ENCODE results near the gene RHOF. TPM values are rescaled to one million over a fixed set of nuclear protein-coding genes. Genes with fewer than 3 reads are reported as not detected.

RHOF gene
- total and polyA plus RNA-seq, 7 experiments from 2014 or later, result 69.2 to 164 (median 123) TPM

- Mint-ChIP-seq H3K27ac (peak overlapping the region; percentile 98 to 100 (median 99)), H3K4me3 (peak overlapping the region; percentile 89 to 99 (median 96)), H3K4me1 (peaks cover 23 to 37% (median 32%) of the 10 kb centered on the region in 7 donors), H3K9me3 (peaks cover 0 to 9% (median 0%) of the 10 kb centered on the region in 11 donors), H3K27me3 (no peaks in the 10 kb centered on the region), H3K36me3 (peaks cover 14 to 35% (median 18%) of the 10 kb centered on the region in 5 donors)
- ChIA-PET POLR2A (interaction anchor here (0.6 to 33.4 kb wide), 27 partner anchors 2 to 1601 kb away, joined by 3 to 1941 read pairs (median 7); partner anchors contain the start of genes KDM2B, KNTC1, MORN3 and ORAI1), CTCF (interaction anchor here (0.6 to 14.9 kb wide), 8 partner anchors 6 to 1220 kb away, joined by 3 to 609 read pairs (median 3); partner anchors contain the start of genes RHOF and SETD1B)
- Histone ChIP-seq H3K27me3 (ENCODE audit: control insufficient read depth in 2 of 2, insufficient read depth in 2 of 2, low read length in 2 of 2) (no peaks in the 10 kb centered on the region), H3K9me3 (ENCODE audit: control insufficient read depth in 2 of 3, low read length in 3 of 3) (no peaks in the 10 kb centered on the region), H3K27ac (ENCODE audit: low read depth, low read length) (peak overlapping the region; percentile 96), H3K4me3 (ENCODE audit: low read length) (peak overlapping the region; percentile 94), H3K4me1 (ENCODE audit: control insufficient read depth in 2 of 2, insufficient read depth in 2 of 2, low read length in 2 of 2) (peaks cover 19 to 25% of the 10 kb centered on the region in 2 donors), H3K36me3 (ENCODE audit: control insufficient read depth in 2 of 3, insufficient read depth in 3 of 3, low read length in 3 of 3) (peaks cover 0 to 52% (median 0%) of the 10 kb centered on the region in 3 experiments)
- DNase-seq, result peak in 7 of 9 donors; percentile 82 to 94 (median 91)
- peak; percentile 43 for ATAC-seq
- intact Hi-C loops (cut with micrococcal nuclease), result loop anchor here (1.0 to 10.0 kb wide), 8 partner anchors 8 to 423 kb away; partner anchors contain the start of genes KDM2B (in 2 of the 2), DIABLO (in 1 of the 2) and PSMD9 (in 1 of the 2)
Measured at GRCh38 chr12:121801595-121802484, 8.4 kb upstream of the RHOF start.

DNA sequence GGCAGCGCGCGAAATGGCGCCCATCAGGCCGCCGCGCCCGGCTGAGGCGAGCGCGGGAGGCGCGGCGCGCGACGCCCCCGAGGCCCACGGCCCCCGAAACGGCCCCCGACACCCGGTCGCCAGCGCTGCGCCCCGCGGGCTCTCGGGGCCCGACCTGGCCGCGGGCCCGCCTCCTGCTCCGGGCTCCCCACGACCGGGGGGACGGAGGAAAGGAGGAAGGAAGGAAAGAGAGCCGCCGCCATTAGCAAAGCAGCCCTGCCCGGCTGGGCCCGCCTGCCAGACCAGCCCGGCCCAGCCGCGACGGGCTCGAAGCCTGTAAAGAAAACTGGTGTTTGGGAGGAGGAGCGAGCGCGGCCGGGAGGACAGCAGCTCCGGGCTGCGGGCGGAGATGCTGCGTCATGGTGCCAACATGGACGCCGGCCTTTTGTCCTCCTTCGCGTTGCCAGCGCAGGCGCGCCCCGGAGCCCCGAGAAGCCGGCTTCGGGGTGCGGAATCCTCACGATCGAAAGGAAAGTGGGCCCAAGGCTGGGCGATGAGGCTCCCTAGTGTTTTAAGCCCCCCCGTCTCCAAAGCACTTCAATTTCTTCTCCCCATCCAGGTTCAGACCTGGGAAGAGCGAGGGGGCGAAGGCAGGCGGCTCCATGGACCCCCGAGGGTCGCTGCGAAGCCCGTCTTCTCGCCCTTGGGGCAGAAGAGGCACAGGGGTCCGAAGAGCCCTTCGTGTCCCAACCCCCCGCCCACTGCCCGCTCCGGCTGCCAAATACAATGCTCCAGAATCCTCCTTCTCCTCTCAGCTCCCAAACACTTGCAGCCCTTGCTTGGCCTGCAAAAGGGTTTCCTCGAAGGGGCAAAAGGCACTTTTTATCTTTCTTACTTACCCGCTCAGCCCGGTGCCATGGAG is 7.5 kb upstream of the RHOF start:
- H3K27me3 Mint-ChIP-seq, result no peaks in the 10 kb centered on the region
- POLR2A ChIA-PET, result interaction anchor here (1.0 to 33.4 kb wide), 18 partner anchors 1 to 1600 kb away, joined by 3 to 1941 read pairs (median 11); partner anchors contain the start of genes KDM2B, ORAI1, PSMD9 and RHOF
- peaks cover 0 to 9% (median 0%) of the 10 kb centered on the region in 11 donors for H3K9me3 Mint-ChIP-seq
- H3K4me3 ChIP-seq (ENCODE audit: low read length), result peak overlapping the region; percentile 94
- CTCF ChIA-PET, result interaction anchor here (1.1 to 14.9 kb wide), 3 partner anchors 5 to 24 kb away, joined by 3 to 609 read pairs (median 609); partner anchors contain the start of genes RHOF and SETD1B
- ATAC-seq (peak; percentile 20), DNase-seq (peak; percentile 56 to 75 (median 69))
- no peaks in the 10 kb centered on the region for H3K27me3 ChIP-seq (ENCODE audit: control insufficient read depth in 2 of 2, insufficient read depth in 2 of 2, low read length in 2 of 2)
- H3K4me1 Mint-ChIP-seq, result peaks cover 19 to 31% (median 26%) of the 10 kb centered on the region in 7 donors
- H3K36me3 Mint-ChIP-seq, result peaks cover 11 to 30% (median 14%) of the 10 kb centered on the region in 5 donors
- peaks cover 0 to 55% (median 0%) of the 10 kb centered on the region in 3 experiments for H3K36me3 ChIP-seq (ENCODE audit: control insufficient read depth in 2 of 3, insufficient read depth in 3 of 3, low read length in 3 of 3)
- H3K4me1 ChIP-seq (ENCODE audit: control insufficient read depth in 2 of 2, insufficient read depth in 2 of 2, low read length in 2 of 2), result peaks cover 14 to 22% of the 10 kb centered on the region in 2 donors
- intact Hi-C loops (cut with micrococcal nuclease), result loop anchor here (1.0 to 10.0 kb wide), 3 partner anchors 11 to 424 kb away; partner anchors contain the start of genes DIABLO (in 1 of the 2) and KDM2B (in 1 of the 2)
- H3K9me3 ChIP-seq (ENCODE audit: control insufficient read depth in 2 of 3, low read length in 3 of 3), result no peaks in the 10 kb centered on the region
- peak overlapping the region; percentile 96 for H3K27ac ChIP-seq (ENCODE audit: low read depth, low read length)
- peak overlapping the region; percentile 89 to 99 (median 96) for H3K4me3 Mint-ChIP-seq
- H3K27ac Mint-ChIP-seq, result peak overlapping the region; percentile 98 to 100 (median 99)

DNA sequence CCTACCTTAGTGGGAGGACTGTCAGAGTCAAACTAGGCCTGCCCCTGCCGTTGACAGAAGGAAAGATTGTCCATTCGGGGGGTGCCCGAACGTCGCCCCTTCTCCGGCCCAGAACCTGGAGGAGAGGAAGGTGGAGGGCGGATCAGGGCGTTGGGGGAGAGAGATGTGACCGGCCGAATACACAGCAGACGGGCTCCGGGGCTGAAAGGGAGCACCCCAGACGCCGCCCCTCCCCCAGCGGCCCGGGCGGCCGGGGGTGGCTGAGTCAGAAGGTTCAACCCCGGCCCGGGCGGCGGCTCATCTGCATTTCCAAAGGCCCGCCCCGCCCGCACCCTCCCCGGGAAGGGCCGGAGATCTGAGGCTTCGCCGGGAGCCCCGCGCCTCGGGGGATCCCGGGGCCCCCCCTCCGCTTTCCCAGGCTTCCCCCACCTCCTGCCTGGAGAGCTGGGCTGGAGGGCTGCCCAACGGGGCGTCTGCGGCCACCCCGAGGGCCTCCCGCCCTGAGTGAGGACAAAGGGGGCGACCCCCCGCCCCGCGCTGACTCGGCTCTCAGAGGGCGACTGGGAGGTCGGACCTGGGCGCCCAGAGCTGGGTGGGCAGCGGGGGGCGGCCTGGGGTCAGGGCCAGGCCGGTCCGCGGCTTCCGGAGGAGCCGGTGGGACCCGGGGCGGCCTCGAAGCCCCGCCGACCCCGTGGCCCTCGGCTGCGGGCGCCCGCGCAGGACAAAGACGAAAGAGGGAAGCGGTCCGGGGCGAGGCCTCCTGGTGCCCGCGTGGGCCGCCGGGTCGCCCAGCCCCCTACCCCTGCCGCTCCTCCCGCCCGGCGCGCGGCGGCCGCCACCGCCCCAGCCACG is 6.6 kb upstream of the RHOF start:
- intact Hi-C loops (cut with micrococcal nuclease), result loop anchor here in 1 of 2 donors (5.0 to 10.0 kb wide), 2 partner anchors 218 to 425 kb away; partner anchors contain the start of genes DIABLO and KDM2B
- H3K36me3 Mint-ChIP-seq, result peaks cover 11 to 23% (median 17%) of the 10 kb centered on the region in 5 donors
- H3K27me3 ChIP-seq (ENCODE audit: control insufficient read depth in 2 of 2, insufficient read depth in 2 of 2, low read length in 2 of 2), result no peaks in the 10 kb centered on the region
- H3K4me1 Mint-ChIP-seq, result peaks cover 23 to 39% (median 29%) of the 10 kb centered on the region in 7 donors
- peaks cover 0 to 56% (median 0%) of the 10 kb centered on the region in 3 experiments for H3K36me3 ChIP-seq (ENCODE audit: control insufficient read depth in 2 of 3, insufficient read depth in 3 of 3, low read length in 3 of 3)
- ChIA-PET POLR2A (interaction anchor here (1.0 to 33.4 kb wide), 7 partner anchors 0 to 1599 kb away, joined by 4 to 1941 read pairs (median 15); partner anchors contain the start of genes PSMD9, RHOF, RNU4-1 and RPLP0), CTCF (interaction anchor here (14.9 kb wide), 1 partner anchor 8 kb away, joined by 609 read pairs; the partner anchor contains the start of gene SETD1B)
- DNase-seq (peak in 8 of 9 donors; percentile 51 to 89 (median 58)), ATAC-seq (peak; percentile 30)
- no peaks in the 10 kb centered on the region for H3K27me3 Mint-ChIP-seq
- peak overlapping the region; percentile 73 for H3K4me3 ChIP-seq (ENCODE audit: low read length)
- H3K4me3 Mint-ChIP-seq, result peak overlapping the region; percentile 83 to 92 (median 88)
- H3K27ac ChIP-seq (ENCODE audit: low read depth, low read length), result peak overlapping the region; percentile 96
- H3K4me1 ChIP-seq (ENCODE audit: control insufficient read depth in 2 of 2, insufficient read depth in 2 of 2, low read length in 2 of 2), result peaks cover 17 to 24% of the 10 kb centered on the region in 2 donors
- H3K9me3 Mint-ChIP-seq, result peaks cover 0 to 12% (median 0%) of the 10 kb centered on the region in 11 donors
- H3K9me3 ChIP-seq (ENCODE audit: control insufficient read depth in 2 of 3, low read length in 3 of 3), result no peaks in the 10 kb centered on the region
- peak overlapping the region; percentile 83 to 95 (median 89) for H3K27ac Mint-ChIP-seq

DNA sequence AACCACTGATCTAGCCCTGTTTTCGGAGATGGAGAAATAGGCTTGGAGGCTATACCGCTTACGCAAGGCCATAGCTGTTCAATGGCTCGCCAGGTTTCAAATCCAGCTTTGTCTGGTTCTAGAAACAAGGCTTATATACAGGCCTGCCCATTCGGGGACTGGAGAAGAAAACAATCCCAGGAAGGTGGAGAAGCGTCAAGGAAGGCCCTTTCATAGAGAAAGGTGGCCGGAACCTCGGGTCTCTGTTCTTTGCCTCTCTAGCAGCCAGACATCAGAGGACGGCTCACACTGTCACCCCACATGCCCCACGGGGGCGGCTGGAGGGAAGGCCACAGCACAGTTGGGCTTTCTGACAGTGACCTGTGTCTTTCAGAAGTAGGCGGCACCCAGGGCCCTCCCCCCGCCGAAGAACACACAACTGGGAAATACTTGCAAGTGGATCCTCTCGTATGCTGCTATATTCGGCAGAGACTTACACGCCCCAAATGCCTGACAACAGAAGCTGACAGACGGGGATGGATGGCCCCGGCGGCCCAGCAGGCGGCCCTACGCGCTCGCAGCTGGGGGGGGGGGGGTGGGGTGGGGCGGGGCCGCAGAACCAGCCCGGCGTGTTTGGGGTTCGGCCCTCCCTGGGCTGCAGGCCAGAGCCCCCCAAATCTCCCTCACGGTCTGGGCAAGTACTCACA is 5.8 kb upstream of the RHOF start:
- POLR2A ChIA-PET, result interaction anchor here (1.0 to 33.4 kb wide), 7 partner anchors 1 to 302 kb away, joined by 4 to 1941 read pairs (median 40); partner anchors contain the start of genes PSMD9, RHOF, SETD1B and TMEM120B
- peaks cover 0 to 49% (median 0%) of the 10 kb centered on the region in 3 experiments for H3K36me3 ChIP-seq (ENCODE audit: control insufficient read depth in 2 of 3, insufficient read depth in 3 of 3, low read length in 3 of 3)
- ATAC-seq, result peak; percentile 15
- intact Hi-C loops (cut with micrococcal nuclease), result no loop called here
- peaks cover 0 to 14% (median 0%) of the 10 kb centered on the region in 11 donors for H3K9me3 Mint-ChIP-seq
- no peaks in the 10 kb centered on the region for H3K27me3 ChIP-seq (ENCODE audit: control insufficient read depth in 2 of 2, insufficient read depth in 2 of 2, low read length in 2 of 2)
- H3K27ac ChIP-seq (ENCODE audit: low read depth, low read length), result peak overlapping the region; percentile 96
- H3K4me3 Mint-ChIP-seq, result peak overlapping the region; percentile 83 to 92 (median 88)
- peaks cover 30 to 46% (median 37%) of the 10 kb centered on the region in 7 donors for H3K4me1 Mint-ChIP-seq
- H3K4me1 ChIP-seq (ENCODE audit: control insufficient read depth in 2 of 2, insufficient read depth in 2 of 2, low read length in 2 of 2), result peaks cover 24 to 32% of the 10 kb centered on the region in 2 donors
- peak in 8 of 9 donors; percentile 64 to 74 (median 69) for DNase-seq
- H3K9me3 ChIP-seq (ENCODE audit: control insufficient read depth in 2 of 3, low read length in 3 of 3), result no peaks in the 10 kb centered on the region
- H3K27me3 Mint-ChIP-seq, result no peaks in the 10 kb centered on the region
- peak overlapping the region; percentile 73 for H3K4me3 ChIP-seq (ENCODE audit: low read length)
- peak overlapping the region; percentile 83 to 98 (median 89) for H3K27ac Mint-ChIP-seq
- CTCF ChIA-PET, result interaction anchor here (0.6 to 14.9 kb wide), 5 partner anchors 8 to 766 kb away, joined by 3 to 609 read pairs (median 5); partner anchors contain the start of gene SETD1B
- peaks cover 11 to 23% (median 17%) of the 10 kb centered on the region in 5 donors for H3K36me3 Mint-ChIP-seq
